ENCODE measurements around the gene PCDHB5.
"Not testable (repeated sequence)": the region's sequence is repeated elsewhere in the genome, so short reads cannot be mapped to it uniquely, and the experiment has no call there.

Gene PCDHB5

GRCh38 chr5:141155540-141156374, 20.8 kb downstream of the PCDHB5 start:
- FAIRE-seq, result no peak

- not testable (repeated sequence) for FAIRE-seq
Measured at GRCh38 chr5:141157356-141157755, 22.4 kb downstream of the PCDHB5 start.

- not testable (repeated sequence) for FAIRE-seq
Measured at GRCh38 chr5:141157901-141158300, 22.9 kb downstream of the PCDHB5 start.

GRCh38 chr5:141172381-141173204, 37.6 kb downstream of the PCDHB5 start, which contains the start of gene PCDHB7:
Gene PCDHB7, plus strand, starts transcription at chr5:141172644. Its CDS starts 192 bp downstream, at chr5:141172836.
- FAIRE-seq, result no peak

GRCh38 chr5:141174291-141175104, 39.5 kb downstream of the PCDHB5 start:
- FAIRE-seq, result not testable (repeated sequence)

GRCh38 chr5:141175933-141176332, 40.9 kb downstream of the PCDHB5 start:
- FAIRE-seq, result no peak

- not testable (repeated sequence) for FAIRE-seq
Measured at GRCh38 chr5:141177577-141178191, 42.7 kb downstream of the PCDHB5 start, which contains the start of gene PCDHB8. Gene PCDHB8, plus strand, starts transcription at chr5:141177790. Its CDS starts 245 bp downstream, at chr5:141178035.

- not testable (repeated sequence) for FAIRE-seq
Measured at GRCh38 chr5:141179371-141179770, 44.4 kb downstream of the PCDHB5 start.

- FAIRE-seq, result not testable (repeated sequence)
Measured at GRCh38 chr5:141179876-141180275, 44.9 kb downstream of the PCDHB5 start.

- no peak for FAIRE-seq
Measured at GRCh38 chr5:141180313-141180712, 45.3 kb downstream of the PCDHB5 start.

- peak; percentile 54 for FAIRE-seq
Measured at GRCh38 chr5:141182248-141182647, 47.2 kb downstream of the PCDHB5 start, which contains the start of gene PCDHB16. Gene PCDHB16, plus strand, starts transcription at chr5:141182387. Its CDS starts 173 bp downstream, at chr5:141182560.

GRCh38 chr5:141184117-141184855, 49.3 kb downstream of the PCDHB5 start:
- FAIRE-seq, result not testable (repeated sequence)

GRCh38 chr5:141186897-141187512, 52.0 kb downstream of the PCDHB5 start, which contains the start of gene PCDHB9:
Gene PCDHB9, plus strand, starts transcription at chr5:141187161. Its CDS starts 158 bp downstream, at chr5:141187319.
- no peak for FAIRE-seq
